Liver (tissue), 3 donors: Measurements from ENCODE around the gene SLC29A3.

Experiments used
- CTCF ChIP-seq: fragments of 150-350 bp; IDR thresholded peaks from 2 replicates; pipeline ENCODE4 v1.5.1; 2017; ENCODE audit warnings: improper control_type of control experiment, low read depth, low read length; ENCODE audit not compliant: missing input control
- EGR1 ChIP-seq, 2 donors: IDR thresholded peaks; 2 replicates each; pipeline ENCODE4 v1.6.1; 2016 to 2018; ENCODE audit warnings: antibody characterized with exemption in 2 of 2, low read depth in 2 of 2
- FOXA1 ChIP-seq: IDR thresholded peaks from 2 replicates; pipeline ENCODE4 v1.6.1; 2016; ENCODE audit warnings: antibody characterized with exemption
- GABPA ChIP-seq, 2 donors: IDR thresholded peaks in 1 of 2; conservative IDR thresholded peaks in 1 of 2; 2 replicates each; pipeline ENCODE4 v1.6.1; 2016; ENCODE audit warnings: antibody characterized with exemption in 2 of 2, mild to moderate bottlenecking in 1 of 2, moderate library complexity in 1 of 2
- JUND ChIP-seq, 2 donors: IDR thresholded peaks; 2 replicates each; pipeline ENCODE4 v1.6.1; 2016; ENCODE audit warnings: antibody characterized with exemption in 2 of 2
- MAX ChIP-seq: IDR thresholded peaks from 2 replicates; pipeline ENCODE4 v1.6.1; 2016; ENCODE audit warnings: antibody characterized with exemption
- NR2F2 ChIP-seq: IDR thresholded peaks from 2 replicates; pipeline ENCODE4 v1.6.1; 2016; ENCODE audit warnings: antibody characterized with exemption
- REST ChIP-seq: IDR thresholded peaks from 2 replicates; pipeline ENCODE4 v1.6.1; 2016; ENCODE audit warnings: antibody characterized with exemption, mild to moderate bottlenecking
- RXRA ChIP-seq, 2 donors: IDR thresholded peaks; 2 replicates each; pipeline ENCODE4 v1.6.1; 2017 to 2018; ENCODE audit warnings: antibody characterized with exemption in 2 of 2, mild to moderate bottlenecking in 1 of 2
- SP1 ChIP-seq: IDR thresholded peaks from 2 replicates; pipeline ENCODE4 v1.6.1; 2018; ENCODE audit warnings: antibody characterized with exemption, mild to moderate bottlenecking
- TAF1 ChIP-seq: conservative IDR thresholded peaks from 2 replicates; pipeline ENCODE4 v1.6.1; 2016; ENCODE audit warnings: antibody characterized with exemption, mild to moderate bottlenecking
- YY1 ChIP-seq: IDR thresholded peaks from 2 replicates; pipeline ENCODE4 v1.6.1; 2016; ENCODE audit warnings: antibody characterized with exemption, mild to moderate bottlenecking
- donor health status: healthy.
- donor health status: healthy.

GRCh38 chr10:71293446-71294084 lies 25.5 kb upstream of the SLC29A3 start:
- TF ChIP-seq CTCF (no peak), SP1 (no peak), YY1 (no peak), MAX (no peak), TAF1 (no peak), NR2F2 (no peak), GABPA (IDR thresholded peaks at IDR 0.05 in 1 of 2, conservative IDR thresholded peaks at IDR 0.05 in 1 of 2) (no peak), EGR1 (IDR thresholded peaks at IDR 0.05; ENCODE audit: low read depth in 2 of 2) (no peak), JUND (IDR thresholded peaks at IDR 0.05) (no peak), RXRA (IDR thresholded peaks at IDR 0.05) (no peak), REST (no peak), FOXA1 (no peak)
